Prostate gland (tissue), 2 donors: Measurements from ENCODE around the gene CMSS1. TPM values are rescaled to one million over a fixed set of nuclear protein-coding genes. Genes with fewer than 3 reads are reported as not detected.

Experiments
- DNase-seq: peaks from one replicate; pipeline ENCODE4 v3.0.0-alpha.2; 2019; ENCODE audit warnings: low spot score
- H3K27ac ChIP-seq, 2 donors: fragments of 200-600 bp; sonication (generic); 2 replicates each; pipeline ENCODE4 v1.5.1; 2017 to 2019
- H3K27me3 ChIP-seq: fragments of 200-600 bp; sonication (generic); replicated peaks from 2 replicates; pipeline ENCODE4 v1.5.1; 2019; ENCODE audit not compliant: insufficient read depth
- H3K36me3 ChIP-seq, 2 donors: fragments of 200-600 bp; sonication (generic); 1 replicate in 1 of 2; 2 replicates in 1 of 2; pipeline versions ENCODE4 v1.5.1 to v1.8.1; 2017 to 2019
- H3K4me1 ChIP-seq: fragments of 200-600 bp; sonication (generic); replicated peaks from 2 replicates; pipeline ENCODE4 v1.5.1; 2019
- H3K4me3 ChIP-seq, 2 donors: fragments of 200-600 bp; sonication (generic); 2 replicates each; pipeline ENCODE4 v1.5.1; 2017 to 2019
- H3K9me3 ChIP-seq: fragments of 200-600 bp; sonication (generic); 2 replicates; pipeline ENCODE4 v1.5.1; 2017
- CTCF ChIP-seq, 4 experiments: fragments of 200-600 bp in 2 of 4; fragments of 450-650 bp in 2 of 4; sonication (generic) in 2 of 4; IDR thresholded peaks; 1 replicate in 3 of 4; 2 replicates in 1 of 4; pipeline ENCODE4 v1.5.1; 2016 to 2019; ENCODE audit warnings: antibody characterized with exemption in 4 of 4, mild to moderate bottlenecking in 2 of 4, moderate library complexity in 2 of 4
- POLR2A ChIP-seq: fragments of 450-650 bp; IDR thresholded peaks from one replicate; pipeline ENCODE4 v1.6.1; 2016; ENCODE audit warnings: antibody characterized with exemption, mild to moderate bottlenecking
- POLR2AphosphoS5 ChIP-seq: sonication (generic); formaldehyde crosslinking; IDR thresholded peaks from one replicate; pipeline ENCODE4 v1.6.1; 2017; ENCODE audit warnings: antibody characterized with exemption
- WGBS: methylation state at CpG from one replicate; pipeline ENCODE4 v1.1.5; 2018; 5-methylcytosine and 5-hydroxymethylcytosine counted together
- intact Hi-C: fragments of 100-400 bp; cut with DNase I; formaldehyde crosslinking; loops from one replicate; pipeline ENCODE4 v1.14.2; 2022
- total RNA-seq, 2 donors: library from RNA; depleted of rRNA; stranded (reverse); fragments of >200 nt; gene quantifications; one replicate each; pipeline ENCODE4 v1.1.0, GENCODE V29; 2016

CMSS1 gene
- total RNA-seq, 2 donors from 2014 or later: 10.2 to 13.6 TPM

DNA sequence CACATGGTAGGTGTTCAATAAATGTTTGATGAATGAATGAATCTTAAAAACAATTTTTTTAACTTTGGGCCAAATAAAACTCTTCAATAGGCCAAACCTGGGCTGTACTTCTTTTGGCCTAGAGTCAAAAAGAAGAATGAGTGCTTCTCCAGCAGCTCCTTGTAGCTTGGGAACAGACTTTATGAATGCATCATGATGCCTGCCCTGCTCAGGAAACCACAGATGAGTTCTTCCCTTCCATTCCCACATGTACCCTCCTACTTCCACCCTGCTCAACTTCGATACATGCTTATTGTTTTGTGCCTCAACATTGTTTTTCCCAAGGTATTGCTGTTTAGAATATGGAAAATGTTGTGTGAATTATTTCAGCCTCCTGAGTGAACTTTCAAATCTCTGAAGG lies 209.7 kb downstream of the CMSS1 start:
- H3K9me3 ChIP-seq: no peaks in the 10 kb centered on the region
- no peaks in the 10 kb centered on the region for H3K36me3 ChIP-seq
- no peak overlapping the region for H3K4me3 ChIP-seq
- intact Hi-C loops: no loop called here
- no peak for TF ChIP-seq POLR2A
- no peak for TF ChIP-seq CTCF (IDR thresholded peaks at IDR 0.05)
- no peak for TF ChIP-seq POLR2AphosphoS5
- DNase-seq: no peak
- no peak overlapping the region for H3K27ac ChIP-seq
- WGBS: 90% methylated on average over 1 of the region's 1 CpG
- H3K4me1 ChIP-seq: peaks cover 12% of the 10 kb centered on the region
- no peaks in the 10 kb centered on the region for H3K27me3 ChIP-seq

GRCh38 chr3:100029052-100029451 lies 211.4 kb downstream of the CMSS1 start:
- no peak for DNase-seq
- Histone ChIP-seq H3K27me3 (no peaks in the 10 kb centered on the region), H3K4me3 (no peak overlapping the region), H3K36me3 (no peaks in the 10 kb centered on the region), H3K27ac (no peak overlapping the region), H3K4me1 (peaks cover 2% of the 10 kb centered on the region), H3K9me3 (no peaks in the 10 kb centered on the region)
- TF ChIP-seq POLR2AphosphoS5 (no peak), POLR2A (no peak), CTCF (IDR thresholded peaks at IDR 0.05) (no peak)
- intact Hi-C loops: no loop called here
- WGBS: 97% methylated on average over 1 of the region's 1 CpG

DNA sequence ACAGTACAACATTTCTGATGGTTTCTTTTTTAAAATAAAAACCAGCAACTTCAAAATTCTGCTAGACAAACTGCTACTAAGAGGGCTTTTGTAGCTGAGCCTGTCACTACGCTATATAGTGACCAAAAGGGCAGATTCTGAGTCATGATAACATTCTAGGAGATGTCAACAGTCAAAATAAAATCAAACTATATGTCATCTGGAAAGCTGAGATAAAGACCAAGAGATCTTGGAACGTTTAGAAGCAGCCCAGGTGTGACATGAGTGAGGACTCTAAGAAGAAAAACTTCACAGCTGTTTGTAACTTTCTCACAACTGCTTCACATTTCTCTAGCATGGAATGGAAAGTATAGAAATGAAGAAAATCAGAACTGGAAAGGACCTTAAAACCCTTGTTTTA lies 212.0 kb downstream of the CMSS1 start:
- Histone ChIP-seq H3K4me3 (no peak overlapping the region), H3K27ac (no peak overlapping the region), H3K9me3 (no peaks in the 10 kb centered on the region), H3K36me3 (no peaks in the 10 kb centered on the region), H3K27me3 (no peaks in the 10 kb centered on the region), H3K4me1 (no peaks in the 10 kb centered on the region)
- 59% methylated on average over 2 of the region's 2 CpGs for WGBS
- TF ChIP-seq CTCF (IDR thresholded peaks at IDR 0.05): no peak
- no peak for TF ChIP-seq POLR2A
- no peak for TF ChIP-seq POLR2AphosphoS5
- no peak for DNase-seq
- intact Hi-C loops: no loop called here

GRCh38 chr3:100030346-100030745 lies 212.7 kb downstream of the CMSS1 start:
- TF ChIP-seq CTCF (IDR thresholded peaks at IDR 0.05) (no peak), POLR2A (no peak), POLR2AphosphoS5 (no peak)
- intact Hi-C loops: no loop called here

DNA sequence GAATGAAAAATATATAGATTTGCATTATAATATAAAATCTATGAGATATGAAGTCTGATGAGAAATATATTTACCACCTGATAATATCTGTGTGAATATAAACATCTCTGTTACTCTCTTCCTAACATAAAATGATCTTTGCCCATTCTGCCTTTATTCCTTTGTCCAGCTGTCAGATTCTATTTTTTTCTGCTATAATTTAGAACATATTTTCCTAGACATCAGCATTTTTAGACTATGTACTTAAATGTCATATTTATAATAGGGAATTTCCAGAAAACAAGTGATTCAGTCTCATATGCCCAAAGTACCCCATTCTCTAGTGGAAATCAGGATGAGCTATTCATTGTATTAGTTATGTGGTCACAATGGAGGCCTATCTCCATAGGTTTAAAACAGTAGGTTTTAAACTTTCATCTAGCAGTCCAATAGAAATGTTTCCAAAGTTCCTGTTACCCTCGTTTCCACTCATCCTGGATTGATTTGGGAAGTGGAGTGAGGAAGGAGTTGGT lies 213.3 kb downstream of the CMSS1 start:
- Histone ChIP-seq H3K36me3 (no peaks in the 10 kb centered on the region), H3K9me3 (no peaks in the 10 kb centered on the region), H3K27ac (no peak overlapping the region), H3K4me3 (no peak overlapping the region), H3K4me1 (no peaks in the 10 kb centered on the region), H3K27me3 (no peaks in the 10 kb centered on the region)
- no peak for TF ChIP-seq POLR2AphosphoS5
- no peak for TF ChIP-seq CTCF (IDR thresholded peaks at IDR 0.05)
- no peak for TF ChIP-seq POLR2A
- WGBS: 88% methylated on average over 1 of the region's 1 CpG
- intact Hi-C loops: no loop called here
- no peak for DNase-seq

More at GRCh38 chr3:100030346-100030745, 212.7 kb downstream of the CMSS1 start:
- DNase-seq: no peak
- WGBS: 87% methylated on average over 3 of the region's 3 CpGs
- Histone ChIP-seq H3K27me3 (no peaks in the 10 kb centered on the region), H3K27ac (no peak overlapping the region), H3K36me3 (no peaks in the 10 kb centered on the region), H3K4me3 (no peak overlapping the region), H3K4me1 (no peaks in the 10 kb centered on the region), H3K9me3 (no peaks in the 10 kb centered on the region)
